Endothelial cell of coronary artery (primary cell): ENCODE measurements around the gene SLC6A2. TPM values are rescaled to one million over a fixed set of nuclear protein-coding genes. Genes with fewer than 3 reads are reported as not detected.

ENCODE experiments used
- total RNA-seq: library from RNA; depleted of rRNA; stranded (reverse); fragments of >200 nt; gene quantifications from 2 replicates; pipeline ENCODE4 v1.2.3, GENCODE V29; 2014

The SLC6A2 gene
- total RNA-seq, result not detected in 2 replicates

GRCh38 chr16:55655897-55656681 is at the start of gene SLC6A2:
Gene SLC6A2 (plus strand): TSS chr16:55655988. CDS start chr16:55656695, 707 bp downstream.

Other genes with a start within 250 kb of the SLC6A2 start
- gene MMP2, start 176.8 kb upstream of the SLC6A2 start, total RNA-seq, result 256 and 290 TPM in 2 replicates
- gene LPCAT2, start 146.9 kb upstream of the SLC6A2 start, total RNA-seq, result 36.5 and 42.9 TPM in 2 replicates
- 1.5 and 2.9 TPM in 2 replicates for gene CAPNS2, start 89.3 kb upstream of the SLC6A2 start, total RNA-seq
- 0.09 TPM in 1 of 2 replicates, not detected in the other for gene CES1, start 177.1 kb downstream of the SLC6A2 start, total RNA-seq
- gene CES5A, start 219.4 kb downstream of the SLC6A2 start, total RNA-seq, result not detected in 2 replicates